ENCODE results near the gene ANKS1B. TPM values are rescaled to one million over a fixed set of nuclear protein-coding genes. Genes with fewer than 3 reads are reported as not detected.
"Not testable (repeated sequence)": the region's sequence is repeated elsewhere in the genome, so short reads cannot be mapped to it uniquely, and the experiment has no call there.

Gene ANKS1B
- total RNA-seq, 1 donor: 0.21 TPM

DNA sequence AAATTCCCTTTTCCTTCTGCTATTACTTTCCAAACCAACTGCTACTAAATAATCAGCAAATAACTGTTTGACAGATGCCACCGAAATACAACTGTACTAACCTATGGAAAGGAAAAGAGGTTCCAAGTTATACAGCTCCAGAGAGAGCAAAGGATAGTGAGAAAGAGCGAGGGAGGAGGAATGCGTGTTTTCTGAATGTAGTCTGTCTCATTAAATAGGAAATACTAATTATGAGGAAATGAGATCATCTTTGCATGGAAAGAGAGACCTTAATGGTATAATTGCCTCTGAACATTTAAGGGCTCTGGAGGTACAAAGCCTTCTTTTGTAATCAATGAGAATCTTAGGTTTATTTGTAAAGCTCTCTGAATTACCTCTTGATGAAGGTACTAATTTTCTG lies 1144.4 kb downstream of the ANKS1B start:
- Histone ChIP-seq H3K27me3 (ENCODE audit: insufficient read depth, low read length) (no peaks in the 10 kb centered on the region), H3K4me1 (ENCODE audit: insufficient read depth, low read length) (no peaks in the 10 kb centered on the region), H3K4me3 (ENCODE audit: low read length) (no peak overlapping the region), H3K9me3 (ENCODE audit: low read depth, low read length) (no peaks in the 10 kb centered on the region)

- peaks cover 2% of the 10 kb centered on the region for H3K27me3 ChIP-seq (ENCODE audit: insufficient read depth, low read length)
- no peak overlapping the region for H3K4me3 ChIP-seq (ENCODE audit: low read length)
- H3K9me3 ChIP-seq (ENCODE audit: low read depth, low read length): no peaks in the 10 kb centered on the region
- H3K4me1 ChIP-seq (ENCODE audit: insufficient read depth, low read length): no peaks in the 10 kb centered on the region
Measured at GRCh38 chr12:98838231-98838647, 1146.5 kb downstream of the ANKS1B start.

- not testable (repeated sequence) for H3K4me1 ChIP-seq (ENCODE audit: insufficient read depth, low read length); H3K27me3 ChIP-seq (ENCODE audit: insufficient read depth, low read length); H3K4me3 ChIP-seq (ENCODE audit: low read length); H3K9me3 ChIP-seq (ENCODE audit: low read depth, low read length)
Measured at GRCh38 chr12:98837134-98837752, 1147.5 kb downstream of the ANKS1B start.

DNA sequence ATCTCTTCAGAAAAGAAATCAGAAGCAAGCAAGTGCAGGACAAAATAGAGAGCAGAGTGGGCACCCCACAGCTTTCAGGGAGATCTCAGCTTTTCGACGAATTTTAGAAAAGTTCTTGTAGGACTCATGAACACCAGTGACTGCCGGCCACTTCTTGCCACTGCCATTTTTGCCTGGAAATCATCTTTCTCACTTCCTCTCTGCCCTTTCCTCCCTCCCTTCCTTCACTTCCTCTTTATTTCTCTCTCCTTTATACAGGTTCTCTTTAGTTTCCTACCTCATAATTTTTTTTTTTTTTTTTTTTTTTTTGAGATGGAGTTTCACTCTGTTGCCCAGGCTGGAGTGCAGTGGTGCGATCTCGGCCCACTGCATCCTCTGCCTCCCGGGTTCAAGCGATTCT lies 1154.1 kb downstream of the ANKS1B start:
- no peaks in the 10 kb centered on the region for H3K4me1 ChIP-seq (ENCODE audit: insufficient read depth, low read length)
- H3K4me3 ChIP-seq (ENCODE audit: low read length): no peak overlapping the region
- H3K9me3 ChIP-seq (ENCODE audit: low read depth, low read length): no peaks in the 10 kb centered on the region
- H3K27me3 ChIP-seq (ENCODE audit: insufficient read depth, low read length): peaks cover 2% of the 10 kb centered on the region

DNA sequence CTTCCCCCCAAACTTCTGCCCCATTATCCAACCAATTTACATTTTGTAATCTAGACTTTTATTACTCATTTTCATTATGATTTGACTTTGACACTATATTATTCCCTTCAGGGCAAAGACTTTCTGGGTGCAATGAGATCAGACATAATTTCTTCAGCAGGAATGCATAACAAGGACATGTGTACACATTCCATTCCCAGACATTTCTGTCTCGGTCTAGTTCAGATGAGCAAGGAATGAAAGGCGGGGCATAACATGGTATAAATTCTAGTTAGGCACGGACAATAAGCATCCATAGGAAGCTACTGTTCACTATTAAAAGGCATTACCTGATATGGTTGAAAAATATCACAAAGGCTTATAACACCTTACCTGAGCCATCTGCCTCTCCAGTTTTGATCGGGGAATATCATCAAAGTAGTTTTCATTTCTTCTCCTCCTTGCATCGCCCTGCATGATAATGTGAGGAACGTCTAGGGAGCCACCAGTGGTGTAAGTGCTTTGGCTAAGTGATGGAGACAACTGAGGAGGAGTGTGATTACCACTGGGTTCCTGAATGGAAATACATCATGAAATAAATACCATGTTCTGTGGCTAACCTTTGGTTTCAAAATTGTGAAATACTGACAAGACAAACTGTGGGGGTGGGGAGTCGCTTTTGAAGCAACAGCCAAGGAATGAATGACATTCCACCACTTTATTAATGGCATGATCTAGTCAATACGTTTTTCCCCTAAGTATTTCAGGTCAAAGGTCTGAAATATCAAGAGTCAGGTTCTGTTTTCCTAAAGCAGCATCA lies 1155.7 kb downstream of the ANKS1B start:
- H3K4me1 ChIP-seq (ENCODE audit: insufficient read depth, low read length): no peaks in the 10 kb centered on the region
- no peak overlapping the region for H3K4me3 ChIP-seq (ENCODE audit: low read length)
- H3K9me3 ChIP-seq (ENCODE audit: low read depth, low read length): no peaks in the 10 kb centered on the region
- H3K27me3 ChIP-seq (ENCODE audit: insufficient read depth, low read length): no peaks in the 10 kb centered on the region

GRCh38 chr12:98823012-98823411 lies 1161.7 kb downstream of the ANKS1B start:
- peaks cover 6% of the 10 kb centered on the region for H3K27me3 ChIP-seq (ENCODE audit: insufficient read depth, low read length)
- no peak overlapping the region for H3K4me3 ChIP-seq (ENCODE audit: low read length)
- H3K4me1 ChIP-seq (ENCODE audit: insufficient read depth, low read length): no peaks in the 10 kb centered on the region
- H3K9me3 ChIP-seq (ENCODE audit: low read depth, low read length): no peaks in the 10 kb centered on the region

GRCh38 chr12:98821866-98822265 lies 1162.9 kb downstream of the ANKS1B start:
- peaks cover 6% of the 10 kb centered on the region for H3K27me3 ChIP-seq (ENCODE audit: insufficient read depth, low read length)
- H3K9me3 ChIP-seq (ENCODE audit: low read depth, low read length): no peaks in the 10 kb centered on the region
- H3K4me1 ChIP-seq (ENCODE audit: insufficient read depth, low read length): no peaks in the 10 kb centered on the region
- no peak overlapping the region for H3K4me3 ChIP-seq (ENCODE audit: low read length)

- Histone ChIP-seq H3K4me3 (ENCODE audit: low read length) (no peak overlapping the region), H3K4me1 (ENCODE audit: insufficient read depth, low read length) (no peaks in the 10 kb centered on the region), H3K9me3 (ENCODE audit: low read depth, low read length) (no peaks in the 10 kb centered on the region), H3K27me3 (ENCODE audit: insufficient read depth, low read length) (peaks cover 6% of the 10 kb centered on the region)
Measured at GRCh38 chr12:98821232-98821631, 1163.5 kb downstream of the ANKS1B start.

GRCh38 chr12:98819821-98820404 lies 1164.8 kb downstream of the ANKS1B start:
- H3K4me3 ChIP-seq (ENCODE audit: low read length): no peak overlapping the region
- H3K4me1 ChIP-seq (ENCODE audit: insufficient read depth, low read length): no peaks in the 10 kb centered on the region
- no peaks in the 10 kb centered on the region for H3K9me3 ChIP-seq (ENCODE audit: low read depth, low read length)
- H3K27me3 ChIP-seq (ENCODE audit: insufficient read depth, low read length): peaks cover 11% of the 10 kb centered on the region

DNA sequence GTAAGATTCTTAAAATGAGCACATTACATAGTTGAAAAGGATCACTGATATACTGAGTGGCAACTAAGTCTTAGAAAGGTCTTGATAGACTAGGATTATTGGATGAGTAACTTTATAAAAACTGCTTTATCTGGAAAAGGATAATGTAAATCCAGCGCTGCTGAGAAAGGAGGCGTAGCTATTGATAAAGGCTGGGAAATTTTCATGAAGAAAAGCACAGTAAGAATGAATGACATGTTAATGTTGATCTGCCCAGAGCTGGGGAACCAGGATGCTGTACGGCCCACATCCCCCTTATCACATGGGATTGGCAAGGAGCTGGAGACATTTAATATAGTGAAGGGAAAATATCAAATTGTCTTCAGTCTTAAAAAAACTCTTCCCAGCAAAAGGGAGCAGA lies 1165.7 kb downstream of the ANKS1B start:
- Histone ChIP-seq H3K4me3 (ENCODE audit: low read length) (no peak overlapping the region), H3K9me3 (ENCODE audit: low read depth, low read length) (no peaks in the 10 kb centered on the region), H3K27me3 (ENCODE audit: insufficient read depth, low read length) (peaks cover 11% of the 10 kb centered on the region), H3K4me1 (ENCODE audit: insufficient read depth, low read length) (no peaks in the 10 kb centered on the region)

DNA sequence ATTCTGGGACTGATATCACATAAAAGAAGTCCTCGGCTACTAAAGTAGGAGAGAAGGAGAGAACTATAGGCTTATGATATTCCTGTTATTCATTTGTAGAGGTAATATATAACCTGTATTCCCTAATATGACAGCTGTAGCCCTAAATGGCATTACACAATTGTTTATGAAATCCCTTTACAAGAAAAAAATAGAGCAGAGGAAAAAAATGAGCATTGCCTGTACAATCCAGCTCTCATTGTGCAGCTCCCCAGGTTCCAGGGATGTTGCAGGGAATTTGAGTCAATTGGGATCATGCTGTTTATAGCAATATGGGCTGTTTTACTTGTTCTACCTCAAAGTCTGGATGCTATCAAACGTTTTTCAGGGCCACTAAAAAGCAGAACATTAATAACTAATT lies 1166.5 kb downstream of the ANKS1B start:
- no peaks in the 10 kb centered on the region for H3K9me3 ChIP-seq (ENCODE audit: low read depth, low read length)

GRCh38 chr12:98817742-98818141 lies 1167.0 kb downstream of the ANKS1B start:
- Histone ChIP-seq H3K27me3 (ENCODE audit: insufficient read depth, low read length) (peaks cover 11% of the 10 kb centered on the region), H3K4me1 (ENCODE audit: insufficient read depth, low read length) (no peaks in the 10 kb centered on the region), H3K9me3 (ENCODE audit: low read depth, low read length) (no peaks in the 10 kb centered on the region), H3K4me3 (ENCODE audit: low read length) (no peak overlapping the region)

More for the DNA sequence above, 1166.5 kb downstream of the ANKS1B start:
- Histone ChIP-seq H3K4me1 (ENCODE audit: insufficient read depth, low read length) (no peaks in the 10 kb centered on the region), H3K27me3 (ENCODE audit: insufficient read depth, low read length) (peaks cover 11% of the 10 kb centered on the region), H3K4me3 (ENCODE audit: low read length) (no peak overlapping the region)

- Histone ChIP-seq H3K27me3 (ENCODE audit: insufficient read depth, low read length) (peaks cover 11% of the 10 kb centered on the region), H3K4me3 (ENCODE audit: low read length) (no peak overlapping the region), H3K4me1 (ENCODE audit: insufficient read depth, low read length) (no peaks in the 10 kb centered on the region), H3K9me3 (ENCODE audit: low read depth, low read length) (no peaks in the 10 kb centered on the region)
Measured at GRCh38 chr12:98816720-98817119, 1168.0 kb downstream of the ANKS1B start.

DNA sequence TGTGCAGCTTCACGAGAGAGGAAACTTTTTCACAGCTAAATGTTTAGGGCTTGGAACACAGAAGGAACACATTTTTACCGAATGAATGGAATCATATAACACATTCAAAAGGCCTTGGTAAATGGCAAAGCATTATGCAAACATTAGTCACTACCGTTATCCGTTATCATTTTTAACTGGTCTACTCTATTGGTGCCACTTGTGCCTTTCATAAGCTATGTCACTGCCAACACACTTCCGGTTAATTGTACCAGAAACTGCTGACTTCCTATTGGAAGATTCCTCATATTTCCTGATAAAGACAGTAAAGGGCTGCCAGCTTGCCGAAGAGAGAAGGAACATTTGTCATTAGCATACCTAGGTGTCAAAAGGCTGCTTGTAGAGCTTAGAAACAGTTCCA lies 1170.5 kb downstream of the ANKS1B start:
- Histone ChIP-seq H3K4me3 (ENCODE audit: low read length) (no peak overlapping the region), H3K4me1 (ENCODE audit: insufficient read depth, low read length) (no peaks in the 10 kb centered on the region), H3K27me3 (ENCODE audit: insufficient read depth, low read length) (peaks cover 11% of the 10 kb centered on the region), H3K9me3 (ENCODE audit: low read depth, low read length) (no peaks in the 10 kb centered on the region)

DNA sequence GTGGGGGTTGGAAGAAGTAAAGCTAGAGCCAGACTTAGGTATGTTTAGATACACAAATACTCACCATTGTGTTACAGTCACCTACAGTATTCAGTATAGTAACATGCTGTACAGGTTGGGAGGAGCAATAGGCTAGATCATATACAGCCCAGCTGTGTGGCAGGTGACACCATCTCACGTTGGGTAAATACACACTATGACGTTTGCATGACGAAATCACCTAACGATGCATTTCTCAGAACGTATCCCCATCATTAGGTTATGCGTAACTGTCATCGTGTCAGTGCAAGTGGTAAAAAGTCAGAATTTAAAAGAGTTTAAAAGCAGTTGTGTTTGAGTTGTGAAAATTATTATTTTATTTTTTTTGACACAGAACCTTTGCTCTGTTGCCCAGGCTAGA lies 1172.5 kb downstream of the ANKS1B start:
- H3K4me3 ChIP-seq (ENCODE audit: low read length): no peak overlapping the region
- H3K4me1 ChIP-seq (ENCODE audit: insufficient read depth, low read length): no peaks in the 10 kb centered on the region
- no peaks in the 10 kb centered on the region for H3K9me3 ChIP-seq (ENCODE audit: low read depth, low read length)
- H3K27me3 ChIP-seq (ENCODE audit: insufficient read depth, low read length): peaks cover 5% of the 10 kb centered on the region

All from mononuclear cell (primary cell).